ENCODE data around the gene ENDOD1. TPM values are rescaled to one million over a fixed set of nuclear protein-coding genes. Genes with fewer than 3 reads are reported as not detected.

Gene ENDOD1
- total RNA-seq, 1 donor from 2014 or later: 29.8 TPM

DNA sequence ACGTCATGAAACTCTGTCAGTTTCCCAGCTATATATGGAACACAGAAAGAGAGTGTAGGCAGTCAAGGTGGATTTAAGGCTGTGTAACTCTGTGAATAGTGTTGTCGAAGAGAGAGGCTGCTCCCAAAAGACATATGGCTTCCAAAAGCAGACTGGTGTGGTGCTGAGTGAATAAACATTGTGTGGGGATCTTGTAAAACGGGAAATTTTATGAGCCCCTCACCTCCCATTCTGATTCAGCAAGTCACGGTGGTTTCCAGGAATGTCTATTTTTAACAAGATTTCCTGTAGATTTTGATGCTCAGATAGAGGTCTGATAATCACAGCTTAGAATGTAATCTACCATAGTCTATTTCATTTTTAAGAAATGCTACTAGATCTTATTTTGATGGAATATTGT is 73.5 kb downstream of the ENDOD1 start:
- Histone ChIP-seq H3K4me1 (ENCODE audit: insufficient read depth, low read length) (no peaks in the 10 kb centered on the region), H3K27me3 (ENCODE audit: insufficient read depth, low read length) (no peaks in the 10 kb centered on the region), H2AFZ (ENCODE audit: low read depth, low read length) (no peak overlapping the region), H3K79me2 (ENCODE audit: insufficient read depth, low read length) (no peaks in the 10 kb centered on the region), H3K9me3 (ENCODE audit: insufficient read depth, low read depth, low read length) (no peaks in the 10 kb centered on the region), H3K9ac (ENCODE audit: low read length) (no peak overlapping the region), H4K20me1 (ENCODE audit: insufficient read depth, low read length) (no peaks in the 10 kb centered on the region), H3K4me3 (ENCODE audit: insufficient read depth, low read depth, low read length) (no peak overlapping the region), H3K4me2 (ENCODE audit: low read length) (no peak overlapping the region), H3K27ac (ENCODE audit: low read depth, low read length) (no peak overlapping the region), H3K36me3 (ENCODE audit: insufficient read depth, low read length) (no peaks in the 10 kb centered on the region)
- Mint-ChIP-seq H3K36me3 (ENCODE audit: low read depth, unreplicated experiment) (peaks cover 4% of the 10 kb centered on the region), H3K9me3 (ENCODE audit: unreplicated experiment) (peaks cover 3% of the 10 kb centered on the region), H3K4me1 (ENCODE audit: low read depth, unreplicated experiment) (no peaks in the 10 kb centered on the region), H3K27me3 (ENCODE audit: low read depth, unreplicated experiment) (no peaks in the 10 kb centered on the region), H3K27ac (ENCODE audit: unreplicated experiment) (no peak overlapping the region), H3K4me3 (ENCODE audit: unreplicated experiment) (no peak overlapping the region)
- no peak for FAIRE-seq
- DNase-seq (ENCODE audit: low read depth): no peak
- TF ChIP-seq, protein P1, sequence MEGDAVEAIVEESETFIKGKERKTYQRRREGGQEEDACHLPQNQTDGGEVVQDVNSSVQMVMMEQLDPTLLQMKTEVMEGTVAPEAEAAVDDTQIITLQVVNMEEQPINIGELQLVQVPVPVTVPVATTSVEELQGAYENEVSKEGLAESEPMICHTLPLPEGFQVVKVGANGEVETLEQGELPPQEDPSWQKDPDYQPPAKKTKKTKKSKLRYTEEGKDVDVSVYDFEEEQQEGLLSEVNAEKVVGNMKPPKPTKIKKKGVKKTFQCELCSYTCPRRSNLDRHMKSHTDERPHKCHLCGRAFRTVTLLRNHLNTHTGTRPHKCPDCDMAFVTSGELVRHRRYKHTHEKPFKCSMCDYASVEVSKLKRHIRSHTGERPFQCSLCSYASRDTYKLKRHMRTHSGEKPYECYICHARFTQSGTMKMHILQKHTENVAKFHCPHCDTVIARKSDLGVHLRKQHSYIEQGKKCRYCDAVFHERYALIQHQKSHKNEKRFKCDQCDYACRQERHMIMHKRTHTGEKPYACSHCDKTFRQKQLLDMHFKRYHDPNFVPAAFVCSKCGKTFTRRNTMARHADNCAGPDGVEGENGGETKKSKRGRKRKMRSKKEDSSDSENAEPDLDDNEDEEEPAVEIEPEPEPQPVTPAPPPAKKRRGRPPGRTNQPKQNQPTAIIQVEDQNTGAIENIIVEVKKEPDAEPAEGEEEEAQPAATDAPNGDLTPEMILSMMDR (IDR thresholded peaks at IDR 0.05; ENCODE audit: insufficient read depth, low read depth, low read length): no peak
- no peak for TF ChIP-seq EZH2 (IDR thresholded peaks at IDR 0.05; ENCODE audit: insufficient read depth, low read length)

GRCh38 chr11:95165638-95166037 is 76.0 kb downstream of the ENDOD1 start:
- H3K27me3 ChIP-seq (ENCODE audit: insufficient read depth, low read length): no peaks in the 10 kb centered on the region
- H3K27me3 Mint-ChIP-seq (ENCODE audit: low read depth, unreplicated experiment): no peaks in the 10 kb centered on the region
- no peaks in the 10 kb centered on the region for H3K4me1 Mint-ChIP-seq (ENCODE audit: low read depth, unreplicated experiment)
- H3K9me3 ChIP-seq (ENCODE audit: insufficient read depth, low read depth, low read length): no peaks in the 10 kb centered on the region
- FAIRE-seq: no peak
- no peaks in the 10 kb centered on the region for H3K36me3 ChIP-seq (ENCODE audit: insufficient read depth, low read length)
- no peak overlapping the region for H3K4me2 ChIP-seq (ENCODE audit: low read length)
- H3K27ac ChIP-seq (ENCODE audit: low read depth, low read length): no peak overlapping the region
- H3K9me3 Mint-ChIP-seq (ENCODE audit: unreplicated experiment): no peaks in the 10 kb centered on the region
- no peak overlapping the region for H3K27ac Mint-ChIP-seq (ENCODE audit: unreplicated experiment)
- H3K9ac ChIP-seq (ENCODE audit: low read length): no peak overlapping the region
- H3K4me3 ChIP-seq (ENCODE audit: insufficient read depth, low read depth, low read length): no peak overlapping the region
- no peak for DNase-seq (ENCODE audit: low read depth)
- no peak overlapping the region for H3K4me3 Mint-ChIP-seq (ENCODE audit: unreplicated experiment)
- no peaks in the 10 kb centered on the region for H3K79me2 ChIP-seq (ENCODE audit: insufficient read depth, low read length)
- TF ChIP-seq, protein P1 (IDR thresholded peaks at IDR 0.05; ENCODE audit: insufficient read depth, low read depth, low read length): no peak
- TF ChIP-seq EZH2 (IDR thresholded peaks at IDR 0.05; ENCODE audit: insufficient read depth, low read length): no peak
- H3K36me3 Mint-ChIP-seq (ENCODE audit: low read depth, unreplicated experiment): peaks cover 6% of the 10 kb centered on the region
- no peaks in the 10 kb centered on the region for H3K4me1 ChIP-seq (ENCODE audit: insufficient read depth, low read length)
- H2AFZ ChIP-seq (ENCODE audit: low read depth, low read length): no peak overlapping the region
- H4K20me1 ChIP-seq (ENCODE audit: insufficient read depth, low read length): no peaks in the 10 kb centered on the region

DNA sequence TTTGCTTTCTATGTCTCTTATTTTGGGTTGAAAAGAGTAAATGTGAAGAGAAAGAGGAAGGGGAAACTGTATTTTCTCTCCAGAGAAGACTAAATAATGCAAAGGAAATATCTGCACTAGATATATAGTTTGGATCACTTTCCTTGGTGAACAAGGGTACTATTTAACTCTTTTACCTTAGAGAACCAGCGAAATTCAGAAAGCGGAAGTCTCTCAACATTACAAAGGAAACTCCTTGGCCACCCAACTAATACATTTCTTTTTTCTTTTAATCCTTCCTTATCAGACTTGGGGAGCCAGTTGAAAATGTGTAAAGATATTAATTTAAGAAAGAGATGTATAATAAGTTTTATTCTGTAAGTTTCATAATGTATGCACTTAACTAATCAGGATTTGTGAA is 77.1 kb downstream of the ENDOD1 start:
- DNase-seq (ENCODE audit: low read depth) (no peak), FAIRE-seq (no peak)
- Mint-ChIP-seq H3K4me1 (ENCODE audit: low read depth, unreplicated experiment) (no peaks in the 10 kb centered on the region), H3K27ac (ENCODE audit: unreplicated experiment) (no peak overlapping the region), H3K4me3 (ENCODE audit: unreplicated experiment) (no peak overlapping the region), H3K27me3 (ENCODE audit: low read depth, unreplicated experiment) (no peaks in the 10 kb centered on the region), H3K36me3 (ENCODE audit: low read depth, unreplicated experiment) (peaks cover 2% of the 10 kb centered on the region), H3K9me3 (ENCODE audit: unreplicated experiment) (no peaks in the 10 kb centered on the region)
- no peak for TF ChIP-seq EZH2 (IDR thresholded peaks at IDR 0.05; ENCODE audit: insufficient read depth, low read length)
- TF ChIP-seq, protein P1 (IDR thresholded peaks at IDR 0.05; ENCODE audit: insufficient read depth, low read depth, low read length): no peak
- H4K20me1 ChIP-seq (ENCODE audit: insufficient read depth, low read length): no peaks in the 10 kb centered on the region
- no peak overlapping the region for H2AFZ ChIP-seq (ENCODE audit: low read depth, low read length)
- H3K36me3 ChIP-seq (ENCODE audit: insufficient read depth, low read length): no peaks in the 10 kb centered on the region
- H3K9ac ChIP-seq (ENCODE audit: low read length): no peak overlapping the region
- no peaks in the 10 kb centered on the region for H3K27me3 ChIP-seq (ENCODE audit: insufficient read depth, low read length)
- no peak overlapping the region for H3K4me3 ChIP-seq (ENCODE audit: insufficient read depth, low read depth, low read length)
- no peak overlapping the region for H3K4me2 ChIP-seq (ENCODE audit: low read length)
- no peaks in the 10 kb centered on the region for H3K79me2 ChIP-seq (ENCODE audit: insufficient read depth, low read length)
- no peak overlapping the region for H3K27ac ChIP-seq (ENCODE audit: low read depth, low read length)
- H3K4me1 ChIP-seq (ENCODE audit: insufficient read depth, low read length): no peaks in the 10 kb centered on the region
- H3K9me3 ChIP-seq (ENCODE audit: insufficient read depth, low read depth, low read length): no peaks in the 10 kb centered on the region

All from astrocyte (in vitro differentiated cells and primary cell).